HG02798 (cell line): ENCODE measurements around the gene EEF1G.
"Not testable (repeated sequence)": the region's sequence is repeated elsewhere in the genome, so short reads cannot be mapped to it uniquely, and the experiment has no call there.

Source experiments
- ATAC-seq: cut with Tn5 transposase; IDR thresholded peaks from one replicate; pipeline ENCODE4 v1.9.1; 2021; ENCODE audit warnings: mild to moderate bottlenecking; ENCODE audit not compliant: unreplicated experiment, poor library complexity

EEF1G gene

GRCh38 chr11:62573592-62574362, at the start of gene EEF1G:
EEF1G (minus strand) TSS chr11:62573891; CDS start chr11:62573842, 49 bp downstream.
- ATAC-seq: peak; percentile 95

GRCh38 chr11:62622476-62623089, 48.9 kb upstream of the EEF1G start:
- no peak for ATAC-seq

GRCh38 chr11:62621567-62622470, 48.1 kb upstream of the EEF1G start, which contains the start of gene B3GAT3:
B3GAT3 (minus strand) TSS chr11:62621986; CDS start chr11:62621947, 39 bp downstream.
- ATAC-seq: peak; percentile 97

GRCh38 chr11:62621027-62621566, 47.4 kb upstream of the EEF1G start:
- ATAC-seq: no peak

- not testable (repeated sequence) for ATAC-seq
Measured at GRCh38 chr11:62616957-62617356, 43.3 kb upstream of the EEF1G start.

GRCh38 chr11:62615521-62615920, 41.8 kb upstream of the EEF1G start:
- no peak for ATAC-seq

GRCh38 chr11:62614275-62614674, 40.6 kb upstream of the EEF1G start:
- no peak for ATAC-seq

- no peak for ATAC-seq
Measured at GRCh38 chr11:62613291-62613778, 39.6 kb upstream of the EEF1G start.

GRCh38 chr11:62612366-62613290, 38.9 kb upstream of the EEF1G start, which contains the start of the genes EML3 and ROM1:
EML3 (minus strand) TSS chr11:62612775; CDS start chr11:62612457, 318 bp downstream.
ROM1 (plus strand) TSS chr11:62613257; CDS start chr11:62613282, 25 bp downstream.
- peak; percentile 77 for ATAC-seq

- ATAC-seq: peak; percentile 1
Measured at GRCh38 chr11:62611705-62612365, 38.1 kb upstream of the EEF1G start.

GRCh38 chr11:62610814-62611704, 37.4 kb upstream of the EEF1G start:
- ATAC-seq: no peak

GRCh38 chr11:62610403-62610802, 36.7 kb upstream of the EEF1G start:
- no peak for ATAC-seq

- no peak for ATAC-seq
Measured at GRCh38 chr11:62608776-62609175, 35.1 kb upstream of the EEF1G start.

GRCh38 chr11:62607714-62608113, 34.0 kb upstream of the EEF1G start:
- ATAC-seq: no peak

- no peak for ATAC-seq
Measured at GRCh38 chr11:62605902-62606301, 32.2 kb upstream of the EEF1G start.

GRCh38 chr11:62605467-62605866, 31.8 kb upstream of the EEF1G start:
- no peak for ATAC-seq

GRCh38 chr11:62604460-62605120, 30.9 kb upstream of the EEF1G start:
- ATAC-seq: no peak
